HG03439 (cell line): ENCODE results near the gene SHOX.
"Not testable (repeated sequence)": the region's sequence is repeated elsewhere in the genome, so short reads cannot be mapped to it uniquely, and the experiment has no call there.

Experiments
- ATAC-seq: cut with Tn5 transposase; IDR thresholded peaks from one replicate; pipeline ENCODE4 v1.9.1; 2021; ENCODE audit warnings: mild to moderate bottlenecking, moderate library complexity; ENCODE audit not compliant: unreplicated experiment

The SHOX gene

GRCh38 chrX:636981-637659, 6.5 kb downstream of the SHOX start:
- no peak for ATAC-seq

- no peak for ATAC-seq
Measured at GRCh38 chrX:637660-638481, 7.3 kb downstream of the SHOX start.

- ATAC-seq, result no peak
Measured at GRCh38 chrX:638482-639131, 8.0 kb downstream of the SHOX start.

- ATAC-seq, result no peak
Measured at GRCh38 chrX:639151-639550, 8.6 kb downstream of the SHOX start.

- ATAC-seq, result no peak
Measured at GRCh38 chrX:640641-641040, 10.1 kb downstream of the SHOX start.

- no peak for ATAC-seq
Measured at GRCh38 chrX:641671-642435, 11.3 kb downstream of the SHOX start.

GRCh38 chrX:642436-643240, 12.0 kb downstream of the SHOX start:
- ATAC-seq, result no peak

- no peak for ATAC-seq
Measured at GRCh38 chrX:643241-643595, 12.6 kb downstream of the SHOX start.

- no peak for ATAC-seq
Measured at GRCh38 chrX:643911-644303, 13.3 kb downstream of the SHOX start.

- ATAC-seq, result no peak
Measured at GRCh38 chrX:644304-645281, 14.0 kb downstream of the SHOX start.

- no peak for ATAC-seq
Measured at GRCh38 chrX:646228-646495, 15.6 kb downstream of the SHOX start.

- no peak for ATAC-seq
Measured at GRCh38 chrX:646796-647195, 16.2 kb downstream of the SHOX start.

- no peak for ATAC-seq
Measured at GRCh38 chrX:649166-649565, 18.6 kb downstream of the SHOX start.

GRCh38 chrX:650324-650723, 19.7 kb downstream of the SHOX start:
- ATAC-seq, result no peak

- no peak for ATAC-seq
Measured at GRCh38 chrX:650811-651210, 20.2 kb downstream of the SHOX start.

- ATAC-seq, result not testable (repeated sequence)
Measured at GRCh38 chrX:651922-652321, 21.3 kb downstream of the SHOX start.

- no peak for ATAC-seq
Measured at GRCh38 chrX:652341-652741, 21.8 kb downstream of the SHOX start.

- ATAC-seq, result no peak
Measured at GRCh38 chrX:653306-653705, 22.7 kb downstream of the SHOX start.

- no peak for ATAC-seq
Measured at GRCh38 chrX:661154-661553, 30.6 kb downstream of the SHOX start.

GRCh38 chrX:662126-662525, 31.5 kb downstream of the SHOX start:
- no peak for ATAC-seq
